HepG2 (cell line): ENCODE measurements around the gene DENND5A. TPM values are rescaled to one million over a fixed set of nuclear protein-coding genes. Genes with fewer than 3 reads are reported as not detected.

Source experiments
- ATAC-seq: fragments of 200-7000 bp; cut with Tn5 transposase; 3 replicates; pipeline ENCODE4 v1.9.1; 2020; ENCODE audit warnings: mild to moderate bottlenecking, moderate library complexity
- BruUV-seq: library from RNA; stranded (reverse); fragments of 400-500 nt; replicated peaks from 2 replicates; lab custom pipeline; 2021; lab: Mats Ljungman, UMichigan
- CTCF ChIA-PET: fragments of 300-600 bp; formaldehyde crosslinking; extraction: SDS; loops from one replicate; lab custom pipeline; 2021; ENCODE audit warnings: low total read pairs, inconsistent platforms, low intra/inter-chr PET ratio; lab: Yijun Ruan, JAX
- POLR2A ChIA-PET: fragments of 350-600 bp; sonication (Branson Sonifier 250); formaldehyde crosslinking; loops from one replicate; lab custom pipeline; 2020; ENCODE audit warnings: antibody characterized with exemption, inconsistent platforms; lab: Yijun Ruan, JAX
- DNase-seq: peaks from one replicate; pipeline ENCODE4 v3.0.0-alpha.2; 2015; ENCODE audit warnings: low spot score
- FAIRE-seq: peaks from 3 replicates; lab custom pipeline; 2011; peaks lifted over from hg19 to GRCh38; lab: Jason Lieb, UNC
- H2AFZ ChIP-seq: one replicate; pipeline ENCODE4 v1.6.1; 2011; ENCODE audit warnings: low read length, inconsistent platforms
- H3K27ac ChIP-seq: fragments of 300-600 bp; 3 replicates; pipeline ENCODE4 v1.8.0; 2011; ENCODE audit warnings: mixed run types, mild to moderate bottlenecking, mixed read lengths, low read length, inconsistent platforms; ENCODE audit not compliant: insufficient read depth; ENCODE audit errors: extremely low read length
- H3K27me3 ChIP-seq, 2 experiments: fragments of 200-600 bp in 1 of 2; 2 replicates in 1 of 2; 3 replicates in 1 of 2; pipeline versions ENCODE4 v1.6.0 to v1.8.0; 2011; ENCODE audit warnings: low read length in 2 of 2, mild to moderate bottlenecking in 2 of 2, moderate library complexity in 2 of 2, inconsistent platforms in 1 of 2; ENCODE audit not compliant: insufficient read depth in 2 of 2, control insufficient read depth in 1 of 2
- H3K36me3 ChIP-seq, 2 experiments: fragments of 200-600 bp in 1 of 2; replicated peaks in 1 of 2; 2 replicates in 1 of 2; 3 replicates in 1 of 2; pipeline versions ENCODE4 v1.5.1 to v1.8.0; 2011; ENCODE audit warnings: low read length in 2 of 2, inconsistent platforms in 1 of 2; ENCODE audit not compliant: insufficient read depth in 2 of 2, control insufficient read depth in 1 of 2
- H3K4me1 ChIP-seq: 2 replicates; pipeline ENCODE4 v1.5.1; 2012; ENCODE audit warnings: low read length, inconsistent platforms; ENCODE audit not compliant: insufficient read depth
- H3K4me2 ChIP-seq: 2 replicates; pipeline ENCODE4 v1.6.0; 2011; ENCODE audit warnings: low read depth, low read length, inconsistent platforms
- H3K4me3 ChIP-seq, 3 experiments: fragments of 200-600 bp in 1 of 3; sonication (generic), shearing (Covaris generic) in 1 of 3; replicated peaks in 1 of 3; 2 replicates each; pipeline ENCODE4 v1.5.1; 2011 to 2016; ENCODE audit warnings: low read length in 3 of 3, inconsistent platforms in 2 of 3, low read depth in 2 of 3, mild to moderate bottlenecking in 2 of 3, control low read depth in 1 of 3, mixed read lengths in 1 of 3; ENCODE audit not compliant: insufficient read depth in 1 of 3
- H3K79me2 ChIP-seq: one replicate; pipeline ENCODE4 v1.6.1; 2011; ENCODE audit warnings: low read length, inconsistent platforms; ENCODE audit not compliant: insufficient read depth
- H3K9ac ChIP-seq: 2 replicates; pipeline ENCODE4 v1.6.0; 2011; ENCODE audit warnings: mild to moderate bottlenecking, low read depth, low read length, inconsistent platforms; ENCODE audit not compliant: insufficient read depth
- H3K9me3 ChIP-seq: 2 replicates; pipeline ENCODE4 v1.5.1; 2012; ENCODE audit warnings: mild to moderate bottlenecking, low read length
- H4K20me1 ChIP-seq: 2 replicates; pipeline ENCODE4 v1.6.0; 2011; ENCODE audit warnings: inconsistent platforms, mild to moderate bottlenecking, low read length, moderate library complexity; ENCODE audit not compliant: insufficient read depth
- CHD4 ChIP-seq: fragments of 200-600 bp; sonication (generic); IDR thresholded peaks from 2 replicates; pipeline ENCODE4 v1.7.0; 2017; ENCODE audit warnings: mild to moderate bottlenecking, low read length, borderline replicate concordance
- FOXK1 ChIP-seq: sonication (generic); formaldehyde crosslinking; IDR thresholded peaks from 2 replicates; pipeline ENCODE4 v1.4.0; 2020; ENCODE audit warnings: low read depth, missing genetic modification reagents, borderline replicate concordance
- FUBP1 ChIP-seq: sonication (generic); formaldehyde crosslinking; IDR thresholded peaks from 2 replicates; pipeline ENCODE4 v1.5.1; 2020; ENCODE audit warnings: missing genetic modification reagents, mild to moderate bottlenecking, borderline replicate concordance
- GATAD1 ChIP-seq: IDR thresholded peaks from 2 replicates; pipeline ENCODE4 v1.6.1; 2016; ENCODE audit warnings: missing genetic modification reagents, missing compliant biosample characterization
- HIC2 ChIP-seq: sonication (generic); formaldehyde crosslinking; IDR thresholded peaks from 2 replicates; pipeline ENCODE4 v1.9.0; 2022; ENCODE audit warnings: low read depth, missing genetic modification reagents
- HNRNPL ChIP-seq: fragments of 200-400 bp; formaldehyde crosslinking; IDR thresholded peaks from 2 replicates; pipeline ENCODE4 v1.6.1; 2017; ENCODE audit warnings: mild to moderate bottlenecking, low read depth, low read length
- HOXA5 ChIP-seq: sonication (generic); formaldehyde crosslinking; IDR thresholded peaks from 2 replicates; pipeline ENCODE4 v1.4.0; 2020; ENCODE audit warnings: missing genetic modification reagents
- MYNN ChIP-seq: sonication (generic); formaldehyde crosslinking; IDR thresholded peaks from 2 replicates; pipeline ENCODE4 v1.4.0; 2020; ENCODE audit warnings: mild to moderate bottlenecking, low read depth, missing genetic modification reagents
- PHF8 ChIP-seq: sonication (generic); formaldehyde crosslinking; IDR thresholded peaks from 2 replicates; pipeline ENCODE4 v1.5.0; 2020; ENCODE audit warnings: missing genetic modification reagents
- TMF1 ChIP-seq: sonication (generic); formaldehyde crosslinking; IDR thresholded peaks from 2 replicates; pipeline ENCODE4 v1.8.1; 2022; ENCODE audit warnings: low read depth, missing genetic modification reagents
- ZFP36L1 ChIP-seq: sonication (generic); formaldehyde crosslinking; IDR thresholded peaks from 2 replicates; pipeline ENCODE4 v1.8.0; 2022; ENCODE audit warnings: mild to moderate bottlenecking, missing genetic modification reagents, moderate library complexity
- ZKSCAN5 ChIP-seq: sonication (generic); formaldehyde crosslinking; IDR thresholded peaks from 2 replicates; pipeline ENCODE4 v1.5.1; 2020; ENCODE audit warnings: mild to moderate bottlenecking, missing genetic modification reagents
- ZNF687 ChIP-seq: sonication (generic); formaldehyde crosslinking; IDR thresholded peaks from 2 replicates; pipeline ENCODE4 v1.5.1; 2020; ENCODE audit warnings: mild to moderate bottlenecking, missing genetic modification reagents, moderate library complexity
- ZSCAN29 ChIP-seq: sonication (generic); formaldehyde crosslinking; conservative IDR thresholded peaks from 2 replicates; pipeline ENCODE4 v1.4.0; 2020; ENCODE audit warnings: mild to moderate bottlenecking, missing genetic modification reagents
- WGBS: methylation state at CpG from one replicate; pipeline ENCODE4 v1.1.6; 2017; ENCODE audit warnings: low lambda C conversion rate; 5-methylcytosine and 5-hydroxymethylcytosine counted together
- in situ Hi-C: cut with HindIII; loops from 2 replicates; pipeline ENCODE4 v1.10.0; 2017; ENCODE audit warnings: low pct_unique_long_range_greater_than_20kb; ENCODE audit not compliant: extremely low pct_ligation_motif_present
- intact Hi-C: fragments of 100-400 bp; cut with micrococcal nuclease; formaldehyde crosslinking; loops from one replicate; pipeline ENCODE4 v1.10.0; 2022; ENCODE audit not compliant: unreplicated experiment
- polyA plus RNA-seq, 8 experiments: library from polyadenylated mRNA; depleted of rRNA in 3 of 8; stranded (reverse) in 7 of 8; unstranded in 1 of 8; fragments of >200 nt; fragmentation: Illumina TruSeq in 4 of 8; extraction: Trizol in 4 of 8; gene quantifications; 2 replicates each; pipeline versions ENCODE4 v1.2.1 to v1.2.3, GENCODE V29; 2011 to 2016; ENCODE audit warnings: low read depth in 4 of 8, missing spikeins in 1 of 8, mixed read lengths in 1 of 8; ENCODE audit not compliant: insufficient read depth in 1 of 8
- total RNA-seq, 5 experiments: library from RNA; depleted of rRNA; stranded (reverse); fragments of >200 nt; fragmentation: Illumina TruSeq; extraction: Trizol; gene quantifications; 2 replicates each; pipeline ENCODE4 v1.2.3, GENCODE V29; 2016; ENCODE audit warnings: low read depth in 1 of 5

Gene DENND5A
- total and polyA plus RNA-seq, 2 of the 13 experiments (the other 11 are each of a cell fraction or from before 2014, with no cell fraction given) = 63.3 to 145 TPM

- TF ChIP-seq FUBP1 (no peak), HNRNPL (no peak), ZNF687 (CRISPR knock-in tag) (no peak)
- TF ChIP-seq, all 625 proteins: peak for 5
Measured at GRCh38 chr11:9120664-9121468, 144.3 kb downstream of the DENND5A start (continued).

GRCh38 chr11:9118277-9118676, 146.9 kb downstream of the DENND5A start:
- ChIA-PET POLR2A (no interaction called here), CTCF (no interaction called here)
- H3K4me2 ChIP-seq = no peak overlapping the region
- FAIRE-seq (no peak), ATAC-seq (no peak), DNase-seq (no peak)
- H3K79me2 ChIP-seq = no peaks in the 10 kb centered on the region
- BruUV-seq = no TSS peak
- intact Hi-C loops = no loop called here
- H4K20me1 ChIP-seq = no peaks in the 10 kb centered on the region
- 61% methylated on average over 2 of the region's 2 CpGs for WGBS
- no peaks in the 10 kb centered on the region for H3K27me3 ChIP-seq
- no peaks in the 10 kb centered on the region for H3K36me3 ChIP-seq
- in situ Hi-C loops = no loop called here
- H3K4me1 ChIP-seq = no peaks in the 10 kb centered on the region
- no peak overlapping the region for H3K4me3 ChIP-seq
- no peak overlapping the region for H3K27ac ChIP-seq
- peaks cover 6% of the 10 kb centered on the region for H3K9me3 ChIP-seq
- H3K9ac ChIP-seq = no peak overlapping the region
- no peak overlapping the region for H2AFZ ChIP-seq
- TF ChIP-seq HOXA5 (CRISPR knock-in tag) (no peak), ZSCAN29 (CRISPR knock-in tag) (no peak), PHF8 (CRISPR knock-in tag) (no peak), ZFP36L1 (no peak), HIC2 (CRISPR knock-in tag) (no peak), FOXK1 (CRISPR knock-in tag) (no peak), GATAD1 (CRISPR knock-in tag) (no peak), MYNN (CRISPR knock-in tag) (no peak), TMF1 (CRISPR knock-in tag) (no peak), ZKSCAN5 (CRISPR knock-in tag) (no peak), CHD4 (no peak)
